ENCODE data around the gene JMJD7.

Gene JMJD7

DNA sequence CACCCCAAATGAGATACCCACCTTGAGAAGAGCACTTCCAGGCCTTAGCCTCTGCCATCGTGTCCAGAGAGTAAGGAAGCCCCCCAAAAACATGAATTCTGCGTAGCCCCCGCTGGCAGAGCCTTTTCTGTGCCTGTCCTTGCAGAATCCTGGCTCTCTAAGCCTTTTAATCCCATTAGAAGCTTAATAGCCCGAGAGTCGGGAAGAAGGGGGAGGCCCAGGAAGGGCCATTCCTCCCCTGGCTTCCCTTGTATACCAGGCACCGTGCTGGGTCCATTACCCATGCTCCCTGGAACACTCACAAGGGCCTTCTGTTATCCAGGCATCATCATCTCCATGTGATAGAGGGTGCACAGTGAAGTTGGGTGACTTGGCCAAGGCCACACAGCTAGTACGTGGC lies 58.8 kb downstream of the JMJD7 start:
- H3K4me1 ChIP-seq (ENCODE audit: control extremely low read depth in 1 of 4, control insufficient read depth in 4 of 4, insufficient read depth in 4 of 4, low read length in 3 of 4): peaks cover 0 to 16% (median 15%) of the 10 kb centered on the region in 4 experiments
- no peak for DNase-seq
- no peaks in the 10 kb centered on the region for H3K9me3 ChIP-seq (ENCODE audit: control extremely low read depth in 1 of 5, control insufficient read depth in 4 of 5, insufficient read depth in 2 of 5, low read depth in 1 of 5, low read length in 4 of 5)
- POLR2A ChIA-PET: no interaction called here
- H3K36me3 ChIP-seq (ENCODE audit: control insufficient read depth in 4 of 4, insufficient read depth in 4 of 4, low read length in 3 of 4): no peaks in the 10 kb centered on the region
- 93% methylated on average over 6 of the region's 7 CpGs for WGBS (ENCODE audit: insufficient coverage)
- H3K27ac ChIP-seq (ENCODE audit: insufficient read depth in 1 of 2, low read depth in 1 of 2, low read length in 2 of 2, poor library complexity in 1 of 2, severe bottlenecking in 2 of 2): no peak overlapping the region
- CTCF ChIA-PET: interaction anchor here (1.7 to 1.8 kb wide), 2 partner anchors 9 to 10 kb away, joined by 4 to 5 read pairs; no protein-coding TSS in a partner anchor
- H3K4me3 ChIP-seq (ENCODE audit: control insufficient read depth in 1 of 7, extremely low read depth in 1 of 7, insufficient read depth in 4 of 7, low read depth in 2 of 7, low read length in 6 of 7): no peak overlapping the region
- peaks cover 0 to 6% (median 0%) of the 10 kb centered on the region in 5 experiments for H3K27me3 ChIP-seq (replicated peaks in 2 of 5; ENCODE audit: control insufficient read depth in 4 of 5, insufficient read depth in 5 of 5, low read length in 4 of 5)

DNA sequence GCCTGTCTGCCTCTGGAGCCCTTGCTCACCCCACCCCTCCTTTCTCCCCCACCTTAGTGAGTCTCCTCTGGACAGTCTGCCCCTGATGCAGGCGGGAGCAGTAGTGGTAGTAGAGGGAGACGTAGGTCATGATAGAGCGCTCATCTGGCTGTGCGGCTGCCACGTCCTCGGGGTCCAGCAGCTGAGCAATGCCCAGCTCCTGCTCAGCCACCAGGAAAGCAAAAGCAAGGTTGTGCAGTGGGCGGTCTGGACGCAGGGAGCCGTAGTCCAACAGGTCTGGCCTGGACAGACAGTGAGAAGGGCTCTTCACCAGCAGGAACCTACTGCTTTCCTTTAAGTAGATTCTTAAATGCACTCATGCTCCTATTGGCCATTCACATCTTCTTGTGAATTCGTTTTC lies 59.3 kb downstream of the JMJD7 start:
- CTCF ChIA-PET: interaction anchor here (1.8 kb wide), 1 partner anchor 10 kb away, joined by 5 read pairs; no protein-coding TSS in a partner anchor

More for the DNA sequence above, 59.3 kb downstream of the JMJD7 start:
- 98% methylated on average over 7 of the region's 10 CpGs for WGBS (ENCODE audit: insufficient coverage)
- DNase-seq: no peak
- H3K36me3 ChIP-seq (ENCODE audit: control insufficient read depth in 4 of 4, insufficient read depth in 4 of 4, low read length in 3 of 4): no peaks in the 10 kb centered on the region
- no peak overlapping the region for H3K27ac ChIP-seq (ENCODE audit: insufficient read depth in 1 of 2, low read depth in 1 of 2, low read length in 2 of 2, poor library complexity in 1 of 2, severe bottlenecking in 2 of 2)
- H3K27me3 ChIP-seq (replicated peaks in 2 of 5; ENCODE audit: control insufficient read depth in 4 of 5, insufficient read depth in 5 of 5, low read length in 4 of 5): peaks cover 0 to 4% (median 0%) of the 10 kb centered on the region in 5 experiments
- peaks cover 0 to 16% (median 13%) of the 10 kb centered on the region in 4 experiments for H3K4me1 ChIP-seq (ENCODE audit: control extremely low read depth in 1 of 4, control insufficient read depth in 4 of 4, insufficient read depth in 4 of 4, low read length in 3 of 4)
- no peaks in the 10 kb centered on the region for H3K9me3 ChIP-seq (ENCODE audit: control extremely low read depth in 1 of 5, control insufficient read depth in 4 of 5, insufficient read depth in 2 of 5, low read depth in 1 of 5, low read length in 4 of 5)
- POLR2A ChIA-PET: no interaction called here
- H3K4me3 ChIP-seq (ENCODE audit: control insufficient read depth in 1 of 7, extremely low read depth in 1 of 7, insufficient read depth in 4 of 7, low read depth in 2 of 7, low read length in 6 of 7): no peak overlapping the region
